ENCODE data around the gene DPP9.

DPP9 gene

GRCh38 chr19:4713384-4713951 is 10.2 kb downstream of the DPP9 start:
- in situ Hi-C loops (cut with MboI; ENCODE audit: low pct_unique_long_range_greater_than_20kb, low sequenced_read_pairs): no loop called here
- DNase-seq: no peak

DNA sequence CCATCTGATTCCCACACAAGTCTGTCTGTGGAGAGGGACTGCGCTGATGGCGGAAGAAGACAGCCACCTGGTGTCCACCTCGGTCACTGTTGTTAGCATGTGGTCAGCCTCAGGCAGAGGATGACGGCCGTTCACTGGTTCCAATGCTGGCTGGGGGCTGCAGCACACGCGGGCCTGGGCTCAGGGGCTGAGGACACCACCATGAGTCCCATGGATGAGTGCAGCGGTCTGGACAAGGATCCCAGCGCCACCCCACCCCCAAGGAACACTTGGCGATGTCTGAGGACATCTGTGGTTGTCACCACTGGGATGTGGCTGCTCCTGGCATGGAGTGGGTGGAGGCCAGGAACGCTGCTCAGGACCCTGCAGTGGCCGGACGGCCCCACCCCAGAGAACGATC is 10.9 kb downstream of the DPP9 start:
- in situ Hi-C loops (cut with MboI; ENCODE audit: low pct_unique_long_range_greater_than_20kb, low sequenced_read_pairs): no loop called here
- DNase-seq: no peak

GRCh38 chr19:4711211-4711610 is 12.4 kb downstream of the DPP9 start:
- DNase-seq: no peak
- in situ Hi-C loops (cut with MboI; ENCODE audit: low pct_unique_long_range_greater_than_20kb, low sequenced_read_pairs): no loop called here

- no peak for DNase-seq
- in situ Hi-C loops (cut with MboI; ENCODE audit: low pct_unique_long_range_greater_than_20kb, low sequenced_read_pairs): no loop called here
These were observed 13.4 kb downstream of the DPP9 start for GRCh38 chr19:4710281-4710600.

DNA sequence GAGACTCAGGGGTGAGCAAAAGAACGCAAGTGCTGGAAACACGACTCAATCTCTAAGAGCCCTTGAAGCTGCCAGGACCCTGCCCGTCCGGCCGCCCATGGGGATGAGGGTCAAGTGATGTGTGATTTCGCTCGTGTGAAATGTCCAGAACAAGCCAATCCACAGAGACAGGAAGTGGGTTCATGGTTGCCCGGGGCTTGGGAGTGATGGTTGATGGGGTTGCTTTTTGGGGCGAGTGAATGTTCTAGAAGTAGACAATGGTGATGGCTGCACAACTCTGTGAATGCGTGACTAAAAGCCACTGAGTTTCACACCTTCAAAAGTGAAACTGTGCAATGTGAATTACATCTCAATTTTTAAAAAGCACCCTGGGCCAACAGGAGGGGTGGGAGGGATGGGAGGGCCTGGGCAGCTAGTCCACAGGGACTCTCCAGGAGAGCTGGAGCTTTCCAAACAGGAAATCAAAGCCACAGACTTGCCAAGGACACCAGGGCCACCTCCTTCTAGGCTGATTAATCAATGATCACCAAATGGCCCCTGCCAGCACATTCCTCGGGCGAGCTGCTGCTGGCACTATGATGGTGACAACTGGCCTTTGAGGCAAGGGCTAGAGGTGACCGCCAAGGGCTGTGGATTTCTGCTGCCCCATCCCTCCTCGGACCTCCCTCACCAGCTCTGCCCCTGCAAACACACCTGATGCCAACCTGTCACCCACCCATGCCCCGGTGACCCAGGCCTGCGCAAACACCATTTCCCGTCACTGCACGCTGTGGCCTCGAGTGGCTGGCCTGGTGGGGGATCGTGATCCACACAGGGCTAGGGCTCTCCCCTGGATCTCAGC is 14.0 kb downstream of the DPP9 start:
- in situ Hi-C loops (cut with MboI; ENCODE audit: low pct_unique_long_range_greater_than_20kb, low sequenced_read_pairs): no loop called here
- no peak for DNase-seq

- no peak for DNase-seq
- in situ Hi-C loops (cut with MboI; ENCODE audit: low pct_unique_long_range_greater_than_20kb, low sequenced_read_pairs): no loop called here
These were observed 15.5 kb downstream of the DPP9 start for GRCh38 chr19:4707956-4708650.

GRCh38 chr19:4707322-4707721 is 16.3 kb downstream of the DPP9 start:
- no peak for DNase-seq
- in situ Hi-C loops (cut with MboI; ENCODE audit: low pct_unique_long_range_greater_than_20kb, low sequenced_read_pairs): no loop called here

GRCh38 chr19:4705413-4706131 is 18.1 kb downstream of the DPP9 start:
- in situ Hi-C loops (cut with MboI; ENCODE audit: low pct_unique_long_range_greater_than_20kb, low sequenced_read_pairs): no loop called here

DNA sequence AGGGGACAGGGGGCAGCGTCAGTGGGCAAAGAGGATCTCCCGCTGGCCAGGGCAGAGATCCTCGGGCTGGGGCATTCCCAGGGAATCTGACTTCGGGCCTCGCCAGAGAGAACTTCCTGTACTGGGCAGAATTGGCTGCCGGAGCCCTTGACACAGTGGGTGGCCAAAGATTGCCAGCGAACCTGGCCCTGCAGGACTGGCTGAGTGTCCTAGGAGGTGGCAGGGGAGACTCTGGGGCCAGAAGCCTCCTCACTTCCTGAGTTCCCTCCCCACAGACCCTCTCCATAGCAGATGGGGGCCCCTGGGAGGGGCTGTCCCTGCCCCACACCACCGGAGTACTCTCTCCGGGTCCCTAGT is 19.3 kb downstream of the DPP9 start:
- in situ Hi-C loops (cut with MboI; ENCODE audit: low pct_unique_long_range_greater_than_20kb, low sequenced_read_pairs): no loop called here
- DNase-seq: no peak

More at GRCh38 chr19:4705413-4706131, 18.1 kb downstream of the DPP9 start:
- DNase-seq: no peak

- DNase-seq: no peak
- in situ Hi-C loops (cut with MboI; ENCODE audit: low pct_unique_long_range_greater_than_20kb, low sequenced_read_pairs): no loop called here
These were observed 19.8 kb downstream of the DPP9 start for GRCh38 chr19:4703671-4704316.

DNA sequence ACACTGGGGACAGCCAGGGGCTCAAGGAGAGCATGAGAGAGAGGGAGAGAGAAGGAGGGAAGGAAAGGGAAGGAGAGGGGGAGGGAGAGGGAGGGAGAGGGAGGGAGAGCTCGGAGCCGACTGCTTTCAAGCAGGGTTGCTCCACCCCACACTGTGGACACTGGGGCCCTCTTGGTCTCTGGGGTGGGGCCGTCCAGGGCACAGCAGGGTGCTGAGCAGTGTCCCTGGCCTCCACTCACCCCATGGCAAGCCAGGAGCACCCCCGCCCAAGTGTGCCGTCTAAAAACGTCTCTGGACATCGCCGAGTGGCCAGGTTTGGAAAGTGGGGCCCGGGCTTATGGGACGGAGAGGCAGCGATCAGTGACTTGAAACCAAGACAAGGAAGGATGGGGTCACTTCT is 20.9 kb downstream of the DPP9 start:
- DNase-seq: no peak
- in situ Hi-C loops (cut with MboI; ENCODE audit: low pct_unique_long_range_greater_than_20kb, low sequenced_read_pairs): no loop called here

- in situ Hi-C loops (cut with MboI; ENCODE audit: low pct_unique_long_range_greater_than_20kb, low sequenced_read_pairs): no loop called here
- DNase-seq: no peak
These were observed 22.1 kb downstream of the DPP9 start for GRCh38 chr19:4701557-4701956.

DNA sequence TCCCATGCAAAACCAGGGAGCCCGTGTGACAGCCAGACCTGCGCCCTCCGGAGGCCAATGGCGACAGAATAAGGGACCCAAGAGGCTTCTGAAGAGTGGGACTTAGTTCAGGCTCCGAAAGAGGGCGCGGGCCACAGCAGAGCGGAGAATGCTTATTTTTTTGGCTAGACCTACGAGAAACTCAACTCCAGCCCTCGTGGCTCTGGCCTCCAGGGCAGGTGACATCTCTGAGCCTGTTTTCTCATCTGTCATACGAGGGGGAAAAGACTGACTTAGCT is 23.0 kb downstream of the DPP9 start:
- in situ Hi-C loops (cut with MboI; ENCODE audit: low pct_unique_long_range_greater_than_20kb, low sequenced_read_pairs): no loop called here
- DNase-seq: no peak

DNA sequence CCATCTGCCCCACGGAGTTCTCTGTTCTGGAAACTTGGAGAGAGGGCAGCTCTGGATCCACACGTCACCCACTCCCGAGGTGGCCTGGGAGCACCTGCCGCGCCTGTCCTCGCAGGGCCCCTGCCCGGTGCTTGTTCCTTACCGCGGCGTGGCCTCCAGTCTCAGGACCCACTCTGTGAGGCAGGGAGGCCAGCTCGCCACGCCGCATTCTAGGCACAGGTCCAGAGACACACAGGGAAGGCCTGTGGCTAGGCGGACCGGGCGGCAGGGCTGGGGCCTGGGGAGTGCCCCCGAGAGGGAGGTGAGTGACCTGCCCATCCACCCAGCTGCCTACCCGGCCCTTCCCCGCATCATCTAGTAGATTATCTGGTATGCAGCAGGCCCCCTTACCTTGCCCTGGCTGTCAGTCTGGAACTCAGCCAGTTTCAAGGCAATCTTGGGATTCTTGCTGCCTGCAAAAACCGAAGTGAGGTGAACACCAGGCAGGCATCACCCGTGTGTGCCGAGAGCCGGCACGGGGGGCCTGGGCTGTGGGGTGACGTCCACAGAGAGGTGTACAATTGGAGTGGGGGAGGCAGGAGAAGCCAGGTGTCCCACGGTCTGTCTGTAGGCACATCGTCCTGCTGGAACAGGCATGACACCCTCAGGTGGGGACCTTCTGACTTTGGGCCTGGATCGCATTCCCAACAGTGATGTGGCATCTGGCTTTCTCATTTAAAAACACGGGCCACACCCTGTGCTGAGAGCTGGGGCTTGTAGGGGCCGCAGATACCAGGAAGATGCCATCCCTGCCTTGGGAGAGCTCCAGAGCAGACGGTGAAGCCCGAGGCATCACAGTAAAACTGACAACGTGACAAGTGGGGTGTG is 23.6 kb downstream of the DPP9 start:
- in situ Hi-C loops (cut with MboI; ENCODE audit: low pct_unique_long_range_greater_than_20kb, low sequenced_read_pairs): no loop called here
- no peak for DNase-seq

DNA sequence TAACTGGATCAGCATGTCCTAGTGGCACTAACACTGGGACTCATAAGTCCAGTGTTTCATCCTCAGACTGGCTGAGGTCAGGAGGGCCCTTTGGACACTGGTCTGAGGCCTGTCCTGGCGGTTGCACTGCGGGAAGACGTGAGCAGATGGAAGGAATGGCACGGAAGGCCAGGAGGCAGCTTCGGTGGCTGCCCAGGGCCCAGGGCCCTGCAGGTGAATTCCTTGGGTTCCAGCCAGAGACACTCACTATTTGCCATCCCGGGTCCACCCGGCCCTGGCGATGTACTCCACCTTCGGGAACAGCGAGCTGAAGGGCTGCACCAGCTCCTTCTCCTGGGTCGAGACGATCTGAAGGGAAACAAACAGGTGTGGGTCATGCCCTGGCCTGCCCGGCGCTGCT is 26.3 kb downstream of the DPP9 start:
- no peak for DNase-seq
- in situ Hi-C loops (cut with MboI; ENCODE audit: low pct_unique_long_range_greater_than_20kb, low sequenced_read_pairs): no loop called here

GRCh38 chr19:4695224-4695731 is 28.4 kb downstream of the DPP9 start:
- in situ Hi-C loops (cut with MboI; ENCODE audit: low pct_unique_long_range_greater_than_20kb, low sequenced_read_pairs): no loop called here

DNA sequence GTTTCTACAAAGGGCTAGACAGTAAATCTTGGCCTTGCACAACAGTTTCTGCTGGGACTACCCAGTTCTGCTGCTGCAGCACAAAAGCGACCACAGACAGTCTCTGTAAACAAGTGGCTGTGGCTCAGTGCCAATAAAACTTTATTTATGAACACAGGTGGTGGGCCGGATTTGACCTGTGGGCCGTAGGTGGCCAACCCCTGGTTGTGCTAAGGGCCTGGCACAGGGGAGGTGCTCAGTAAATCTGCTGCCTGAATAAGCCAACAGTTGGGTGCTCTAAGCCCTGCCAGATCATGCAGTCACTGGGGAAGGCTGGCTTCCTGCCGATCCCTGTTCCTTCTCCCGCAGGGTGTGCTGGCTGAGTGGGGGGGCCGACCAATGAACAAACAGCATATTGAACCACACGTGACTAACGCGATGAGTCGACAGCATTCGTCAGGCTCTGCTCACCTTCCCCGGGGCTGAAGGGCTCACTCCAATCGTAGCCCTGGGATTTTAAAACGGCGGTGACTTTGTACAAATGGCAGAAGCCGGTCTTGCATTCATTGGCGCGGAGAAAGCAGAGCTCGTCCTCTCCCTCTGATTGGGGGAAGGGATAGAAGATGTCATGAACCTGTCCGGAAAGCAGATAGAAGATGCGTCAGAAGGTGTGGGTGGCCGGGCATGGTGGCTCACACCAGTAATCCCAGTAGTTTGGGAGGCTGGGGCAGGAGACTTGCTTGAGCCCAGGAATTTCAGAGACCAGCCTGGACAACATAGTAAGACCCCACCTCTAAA is 29.2 kb downstream of the DPP9 start:
- in situ Hi-C loops (cut with MboI; ENCODE audit: low pct_unique_long_range_greater_than_20kb, low sequenced_read_pairs): no loop called here
- no peak for DNase-seq

More at GRCh38 chr19:4695224-4695731, 28.4 kb downstream of the DPP9 start:
- no peak for DNase-seq
